ENCODE results near the gene EPB41L4B.

- TF ChIP-seq POLR2AphosphoS5 (IDR thresholded peaks at IDR 0.05): no peak
- TF ChIP-seq CTCF (IDR thresholded peaks at IDR 0.05): no peak
- no peak for TF ChIP-seq POLR2A (IDR thresholded peaks at IDR 0.05)
These were observed 49.6 kb downstream of the EPB41L4B start for GRCh38 chr9:109270971-109271925.

Data from breast epithelium (tissue), 3 donors.